ENCODE data around the gene CCNK. TPM values are rescaled to one million over a fixed set of nuclear protein-coding genes. Genes with fewer than 3 reads are reported as not detected.

Gene CCNK
- total RNA-seq, 2 donors from 2014 or later = 65.8 to 67.7 TPM

Other genes starting within 250 kb of the CCNK start
- 10 to 100 TPM in 1 of 2 donors, 1 to 10 TPM in 1; 5.6 to 10.4 TPM for gene BCL11B, start 209.2 kb upstream of the CCNK start, total RNA-seq
- gene SETD3, start 550 bp upstream of the CCNK start, total RNA-seq = 10 to 100 TPM; 60.0 to 69.4 TPM
- 10 to 100 TPM; 54.0 to 73.4 TPM for gene CCDC85C, start 122.8 kb downstream of the CCNK start, total RNA-seq
- under 1 TPM; 0.44 to 0.93 TPM for gene HHIPL1, start 163.7 kb downstream of the CCNK start, total RNA-seq
- gene CYP46A1, start 202.9 kb downstream of the CCNK start, total RNA-seq = under 1 TPM; 0.05 to 0.25 TPM